GM19240 (cell line): ENCODE data around the gene MED8.

Experiments used
- DNase-seq: peaks from one replicate; pipeline ENCODE4 v3.0.0; 2011; ENCODE audit warnings: low spot score; ENCODE audit not compliant: insufficient read length

The MED8 gene

DNA sequence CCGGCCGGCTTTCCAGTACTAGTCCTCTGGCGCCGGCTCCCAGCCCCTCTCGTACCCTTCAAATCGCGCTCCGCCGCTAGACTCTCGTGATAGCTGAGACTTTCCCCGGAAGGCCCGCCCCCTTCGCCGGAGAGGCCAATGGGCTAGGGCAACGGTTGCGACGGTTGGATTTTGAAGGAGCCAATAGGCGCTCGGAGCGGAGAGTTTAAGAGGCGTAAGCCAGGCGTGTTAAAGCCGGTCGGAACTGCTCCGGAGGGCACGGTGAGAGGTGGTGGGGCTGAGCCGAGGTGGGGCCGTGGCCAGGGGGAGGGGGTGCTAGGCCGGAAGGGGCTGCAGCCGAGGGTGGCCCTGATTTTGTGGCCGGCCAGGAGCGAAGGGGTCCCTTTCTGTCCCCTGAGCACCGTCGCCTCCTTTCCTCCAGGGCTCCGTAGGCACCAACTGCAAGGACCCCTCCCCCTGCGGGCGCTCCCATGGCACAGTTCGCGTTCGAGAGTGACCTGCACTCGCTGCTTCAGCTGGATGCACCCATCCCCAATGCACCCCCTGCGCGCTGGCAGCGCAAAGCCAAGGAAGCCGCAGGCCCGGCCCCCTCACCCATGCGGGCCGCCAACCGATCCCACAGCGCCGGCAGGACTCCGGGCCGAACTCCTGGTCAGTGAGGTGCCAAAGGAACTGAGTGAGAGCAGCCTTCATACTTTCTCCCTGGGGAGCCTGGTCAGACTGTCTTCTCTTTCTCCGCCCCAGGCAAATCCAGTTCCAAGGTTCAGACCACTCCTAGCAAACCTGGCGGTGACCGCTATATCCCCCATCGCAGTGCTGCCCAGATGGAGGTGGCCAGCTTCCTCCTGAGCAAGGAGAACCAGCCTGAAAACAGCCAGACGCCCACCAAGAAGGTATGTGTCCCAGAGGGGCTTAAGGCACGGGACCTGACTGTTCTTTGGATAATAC is 30.6 kb downstream of the MED8 start, which contains the start of gene CDC20:
Gene CDC20 (plus strand): TSS at position 236 of the 948 bp plus-strand sequence. CDS start 235 bp downstream, at position 471.
- peak; percentile 87 for DNase-seq

DNA sequence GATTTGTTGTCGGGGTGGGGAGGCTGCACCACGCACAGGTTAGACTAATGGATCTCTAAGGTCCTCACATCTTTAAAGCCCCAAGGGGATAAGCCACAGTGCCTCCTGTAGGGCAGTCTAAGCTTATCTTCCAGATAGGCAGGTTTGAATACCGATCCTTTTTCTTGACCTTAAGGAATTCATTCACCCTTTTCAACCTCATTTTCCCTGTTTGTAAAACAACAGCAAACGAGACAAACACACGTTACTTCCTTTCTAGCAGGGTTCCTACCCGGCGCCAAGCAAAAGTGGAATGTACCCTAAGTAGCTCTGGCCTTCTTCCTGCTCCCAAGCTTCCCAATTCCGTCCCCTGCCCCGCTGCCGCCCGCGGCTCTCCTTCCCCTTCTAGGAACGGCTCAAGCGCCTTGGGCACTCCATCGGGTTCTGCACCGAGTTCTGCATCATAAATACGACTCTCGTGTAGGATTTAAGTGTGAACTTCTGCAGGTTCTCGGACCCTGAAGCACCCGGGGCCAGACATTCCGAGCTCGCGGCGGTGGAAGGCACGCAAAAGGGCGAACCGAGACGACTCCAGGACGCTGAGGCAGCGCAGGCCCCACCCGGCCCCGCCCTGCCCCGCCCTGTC is 31.4 kb downstream of the MED8 start:
- no peak for DNase-seq

DNA sequence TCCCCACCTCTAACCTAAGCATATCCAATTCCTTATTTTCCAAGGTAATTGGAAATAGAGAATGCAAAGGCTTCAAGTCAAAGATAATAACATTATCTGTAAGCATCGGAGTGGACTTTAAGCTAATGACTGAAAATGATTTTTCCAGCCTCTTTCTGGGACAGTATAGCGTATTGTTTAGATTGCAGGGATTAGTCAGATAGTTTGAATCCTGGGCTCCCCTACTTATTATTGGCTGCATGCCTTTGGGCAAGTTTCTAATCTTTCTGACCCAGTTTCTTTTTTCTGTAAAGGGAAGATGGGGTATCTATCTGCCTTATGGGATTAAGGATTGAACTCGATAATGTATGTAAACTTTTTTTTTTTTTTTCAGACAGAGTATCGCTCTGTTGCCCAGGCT is 32.3 kb downstream of the MED8 start:
- DNase-seq = no peak

DNA sequence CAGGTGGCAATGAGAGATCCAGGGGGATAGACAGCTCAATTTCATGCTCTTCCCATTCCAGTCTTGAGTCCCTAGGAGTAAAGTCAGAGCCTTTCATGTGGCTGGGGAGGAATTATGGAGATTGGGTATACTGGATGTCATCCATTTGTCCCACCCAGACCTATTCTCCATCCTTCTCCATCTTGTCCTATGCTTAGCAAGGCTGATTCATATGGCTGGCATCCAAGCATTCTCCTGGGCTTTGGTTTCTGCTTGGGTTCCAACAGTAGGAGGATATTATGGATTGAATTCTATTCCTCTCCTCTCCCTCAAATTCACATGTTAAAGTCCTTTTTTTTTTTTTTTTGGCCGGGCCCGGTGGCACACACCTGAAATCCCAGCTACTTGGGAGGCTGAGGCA is 34.7 kb downstream of the MED8 start:
- DNase-seq = no peak

DNA sequence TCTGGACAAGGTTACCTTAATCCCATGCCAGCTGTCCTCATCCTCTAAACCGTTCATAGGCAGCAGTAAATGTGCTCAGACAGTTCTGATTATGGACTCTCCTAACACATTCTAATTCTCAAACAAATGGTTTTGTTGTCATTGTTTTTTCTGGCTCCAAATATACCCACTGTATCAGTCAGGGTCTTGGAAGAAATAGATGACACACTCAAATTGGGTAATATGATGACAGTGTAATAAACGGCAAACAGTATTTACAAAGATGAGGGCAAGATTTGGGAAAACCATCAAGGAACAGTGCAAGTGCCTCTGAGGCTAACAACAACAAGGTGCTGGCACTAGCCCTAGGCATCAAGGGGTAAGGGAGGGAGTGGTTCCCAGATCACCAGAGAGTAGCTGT is 35.1 kb downstream of the MED8 start:
- no peak for DNase-seq

DNA sequence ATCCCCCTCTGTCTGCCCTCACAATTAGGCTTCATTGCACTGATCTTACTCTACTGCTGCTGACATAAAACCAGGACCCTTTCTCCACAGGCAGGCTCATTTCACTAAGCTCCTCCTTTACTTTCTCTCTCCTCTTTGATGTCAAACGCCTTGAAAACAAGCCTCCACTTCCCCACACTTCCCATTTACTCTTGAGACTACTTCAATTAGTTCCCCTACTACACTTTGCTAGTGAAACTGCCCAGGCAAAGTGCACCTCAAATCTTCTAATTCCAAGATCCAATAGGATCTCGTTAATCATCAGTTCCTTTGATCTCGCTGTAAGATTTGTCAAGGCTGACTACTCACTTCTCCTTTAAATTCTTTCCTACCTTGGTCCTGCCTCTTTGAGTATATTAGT is 36.7 kb downstream of the MED8 start:
- no peak for DNase-seq

DNA sequence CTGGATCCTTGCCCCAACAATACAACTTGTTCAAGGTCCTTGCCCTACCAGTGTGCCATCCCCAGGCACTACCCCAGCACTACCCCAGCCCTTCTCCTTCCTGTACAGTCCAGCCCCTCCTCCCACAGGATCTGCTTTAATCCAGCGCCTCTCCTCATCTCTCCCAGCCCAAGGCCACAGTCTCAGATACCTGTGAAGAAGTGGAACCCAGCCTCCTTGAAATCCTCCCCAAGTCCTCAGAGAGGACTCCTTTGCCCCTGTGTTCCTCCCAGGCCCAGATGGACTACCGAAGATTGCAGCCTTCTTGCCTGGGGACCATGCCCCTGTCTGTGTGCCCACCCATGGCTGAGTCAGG is 37.3 kb downstream of the MED8 start:
- DNase-seq = no peak

DNA sequence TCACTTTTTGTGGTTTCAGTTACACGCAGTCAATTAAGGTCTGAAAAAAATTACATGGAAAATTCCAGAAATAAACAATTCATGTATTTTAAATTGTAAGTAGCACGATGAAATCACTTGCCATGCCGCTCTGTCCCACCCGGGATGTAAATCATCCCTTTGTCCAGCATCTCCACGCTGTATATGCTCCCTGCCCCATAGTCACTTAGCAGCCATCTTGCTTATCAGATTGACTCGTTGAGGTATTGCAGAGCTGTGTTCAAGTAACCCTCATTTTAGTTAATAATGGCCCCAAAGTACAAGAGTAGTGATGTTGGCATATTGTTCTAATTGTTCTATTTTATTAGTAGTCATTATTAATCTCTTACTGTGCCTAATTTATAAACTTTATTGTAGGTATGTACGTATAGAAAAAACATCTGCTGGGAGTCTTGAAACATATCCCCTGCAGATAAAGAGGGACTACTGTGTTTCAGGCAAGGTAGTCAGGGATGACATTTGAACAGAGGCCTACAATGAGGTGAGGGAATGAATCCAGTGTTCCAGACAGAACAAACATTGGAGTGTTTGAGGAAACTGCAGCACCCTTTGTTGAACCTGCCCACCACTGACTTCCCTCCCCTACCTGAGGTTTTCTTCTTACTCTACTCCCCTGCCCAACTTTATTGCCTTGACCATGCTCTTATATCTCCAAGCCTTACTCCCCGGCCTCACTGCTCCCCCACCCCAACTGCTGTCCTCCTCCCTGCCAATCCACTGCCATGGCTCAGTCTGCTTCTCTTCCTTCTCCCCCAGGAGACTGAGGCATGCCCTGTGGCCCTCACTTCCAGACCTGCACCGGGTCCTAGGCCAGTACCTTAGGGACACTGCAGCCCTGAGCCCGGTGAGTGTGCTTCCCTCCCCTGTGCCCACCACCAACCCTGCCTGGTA is 37.9 kb downstream of the MED8 start:
- DNase-seq = no peak

DNA sequence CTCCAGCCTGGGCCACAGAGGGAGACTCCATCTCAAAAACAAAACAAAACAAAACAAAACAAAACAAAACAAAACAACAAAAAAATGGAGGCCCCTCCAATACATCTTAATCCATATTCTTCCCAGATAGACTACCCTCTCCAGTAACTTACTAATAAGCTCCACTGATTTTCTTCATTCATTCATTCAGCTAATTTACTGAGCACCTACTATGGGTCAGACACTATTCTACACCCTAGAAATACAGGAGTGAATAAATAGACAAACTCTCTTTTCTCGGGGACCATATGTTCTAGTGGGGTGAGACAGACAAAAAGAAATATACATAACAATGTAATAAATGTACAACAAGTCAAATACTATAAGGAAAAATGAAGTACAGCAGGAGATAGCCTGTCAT is 38.6 kb downstream of the MED8 start:
- no peak for DNase-seq

DNA sequence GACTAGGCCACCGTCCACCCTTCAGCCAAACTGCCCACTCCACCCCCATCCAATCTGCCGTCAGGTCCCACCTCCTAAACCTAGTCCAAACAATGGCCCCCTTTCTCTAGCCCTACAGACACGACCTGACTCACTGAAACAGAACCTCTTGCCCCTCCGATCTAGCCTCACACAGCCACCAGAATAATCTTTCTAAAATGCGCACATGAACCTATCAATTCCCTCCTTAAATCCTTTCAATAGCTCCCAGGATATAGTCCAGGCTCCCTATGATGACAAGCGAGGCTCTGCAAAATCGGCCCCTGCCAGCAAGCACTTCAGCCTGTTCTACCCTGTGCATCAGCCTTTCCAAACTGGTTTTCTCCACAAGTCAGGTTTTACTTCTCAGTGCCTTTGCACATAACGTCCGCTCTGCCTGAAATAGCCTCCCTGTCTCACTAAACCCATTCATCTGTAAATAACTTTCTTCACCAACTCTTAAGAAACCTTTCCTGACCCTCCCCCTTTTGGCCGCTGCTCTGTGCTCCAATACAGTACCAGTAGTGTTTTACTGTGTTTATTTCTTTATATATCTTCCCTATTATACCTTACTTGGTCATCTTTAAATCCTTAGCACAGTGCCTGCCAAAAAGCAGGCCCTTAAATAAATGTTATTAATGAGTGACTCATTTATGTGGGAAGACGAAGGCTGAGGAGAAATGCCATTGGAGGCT is 39.9 kb downstream of the MED8 start:
- no peak for DNase-seq

DNA sequence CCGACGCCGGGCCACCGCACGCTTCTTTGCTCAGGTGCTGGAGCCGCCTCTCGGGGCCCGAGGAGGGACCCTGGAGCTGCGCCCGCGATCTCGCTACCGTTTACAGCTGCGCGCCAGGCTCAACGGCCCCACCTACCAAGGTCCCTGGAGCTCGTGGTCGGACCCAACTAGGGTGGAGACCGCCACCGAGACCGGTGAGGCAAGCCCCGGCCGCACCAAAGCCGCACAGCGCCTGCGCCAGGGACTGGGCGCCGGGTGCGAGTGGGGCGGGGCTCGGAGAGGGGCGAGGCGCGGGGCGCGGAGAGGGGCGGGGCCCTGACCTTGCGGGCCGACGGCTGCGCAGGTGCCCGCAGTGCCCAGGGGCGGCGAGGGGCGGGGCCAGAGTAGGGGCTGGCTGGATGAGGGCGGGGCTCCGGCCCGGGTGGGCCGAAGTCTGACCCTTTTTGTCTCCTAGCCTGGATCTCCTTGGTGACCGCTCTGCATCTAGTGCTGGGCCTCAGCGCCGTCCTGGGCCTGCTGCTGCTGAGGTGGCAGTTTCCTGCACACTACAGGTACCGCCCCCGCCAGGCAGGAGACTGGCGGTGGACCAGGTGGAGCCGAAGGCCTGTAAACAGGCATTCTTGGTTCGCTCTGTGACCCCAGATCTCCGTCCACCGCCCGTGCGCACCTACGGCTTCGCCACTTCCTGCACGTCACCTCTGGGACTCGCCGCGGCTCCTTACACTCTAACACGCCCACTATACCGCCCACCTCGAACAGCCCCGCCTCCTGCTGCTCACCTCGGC is 40.6 kb downstream of the MED8 start:
- no peak for DNase-seq

DNA sequence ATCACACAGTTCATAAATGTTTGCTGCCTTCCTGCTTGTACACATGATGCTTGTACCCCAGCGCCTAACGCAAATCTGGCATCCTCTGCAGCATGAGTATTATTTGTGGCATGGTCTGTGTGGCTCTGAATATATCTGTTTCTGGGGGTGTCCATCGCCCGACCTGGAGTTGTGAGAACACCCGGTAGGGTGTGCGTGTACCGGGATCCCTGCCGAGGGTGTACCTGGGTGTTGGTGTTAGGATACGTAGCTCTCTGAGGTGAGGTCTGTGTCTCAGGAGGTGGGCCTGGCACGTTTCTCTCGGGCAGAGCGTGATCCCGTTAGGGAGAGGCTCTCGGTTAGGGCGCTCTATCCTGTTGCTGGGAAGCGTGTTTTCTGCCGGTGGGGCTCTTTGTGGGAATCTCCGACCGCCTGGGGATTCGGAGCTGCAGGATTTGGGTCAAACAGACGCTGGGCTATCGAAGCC is 41.2 kb downstream of the MED8 start:
- no peak for DNase-seq

DNA sequence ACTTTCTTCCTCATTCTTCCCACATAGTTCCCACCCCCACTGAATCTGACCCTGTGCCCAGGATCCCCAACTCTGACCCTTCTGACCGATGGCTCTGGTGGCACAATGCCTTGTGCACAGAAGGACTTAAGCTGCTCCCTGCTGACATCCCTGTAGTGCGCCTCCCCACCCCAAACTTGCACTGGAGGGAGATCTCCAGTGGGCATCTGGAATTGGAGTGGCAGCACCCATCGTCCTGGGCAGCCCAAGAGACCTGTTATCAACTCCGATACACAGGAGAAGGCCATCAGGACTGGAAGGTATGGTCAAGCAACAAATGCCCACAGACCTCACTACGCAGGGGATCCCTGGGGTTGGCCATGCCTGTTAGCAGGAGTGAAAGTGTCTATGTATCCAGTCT is 43.0 kb downstream of the MED8 start:
- DNase-seq = no peak

DNA sequence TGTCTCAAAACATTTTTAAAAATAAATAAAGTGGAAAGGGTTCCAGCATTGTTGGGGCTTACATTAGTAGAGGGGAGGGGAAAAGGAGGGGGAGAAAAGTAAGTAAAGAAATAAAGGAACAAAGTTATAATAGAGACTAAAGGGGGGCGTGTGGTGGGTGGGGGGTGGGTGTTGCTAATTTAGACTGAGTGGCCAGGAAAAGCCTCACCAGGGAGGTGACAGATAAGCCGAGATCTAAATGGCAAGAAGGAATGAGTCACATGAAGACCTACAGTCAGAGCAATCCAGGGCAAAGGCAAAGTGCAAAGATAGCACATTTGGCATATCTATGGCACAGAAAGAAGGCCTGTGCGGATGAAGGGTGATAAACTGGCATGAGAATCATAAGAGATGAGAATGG is 44.5 kb downstream of the MED8 start:
- DNase-seq = no peak

DNA sequence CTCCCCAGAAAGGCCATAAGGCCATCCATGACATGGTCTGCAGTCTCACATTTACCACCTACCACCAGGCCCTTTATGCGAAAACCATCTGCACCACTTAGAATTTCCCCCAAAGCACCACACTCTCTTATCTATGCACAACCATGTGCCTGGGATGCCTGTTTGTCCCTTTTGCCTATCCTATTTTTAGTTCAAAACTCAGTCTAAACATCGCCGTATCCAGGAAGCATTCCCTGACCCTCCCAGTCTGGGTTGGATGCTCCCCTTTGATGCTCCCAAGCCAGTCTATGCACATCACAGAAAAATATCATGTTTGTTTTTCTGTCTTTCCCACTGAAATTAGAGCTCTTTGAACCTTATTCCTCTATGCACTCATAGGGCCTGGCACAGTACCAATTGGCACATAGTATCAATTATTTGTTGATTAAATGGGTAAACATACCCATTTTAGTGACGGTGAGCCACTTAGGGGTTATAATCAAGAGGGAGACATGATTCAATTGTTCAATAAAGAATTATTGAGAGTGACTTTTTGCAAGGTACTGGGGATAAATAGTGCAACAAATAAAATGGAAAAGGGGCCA is 45.2 kb downstream of the MED8 start:
- DNase-seq = no peak

DNA sequence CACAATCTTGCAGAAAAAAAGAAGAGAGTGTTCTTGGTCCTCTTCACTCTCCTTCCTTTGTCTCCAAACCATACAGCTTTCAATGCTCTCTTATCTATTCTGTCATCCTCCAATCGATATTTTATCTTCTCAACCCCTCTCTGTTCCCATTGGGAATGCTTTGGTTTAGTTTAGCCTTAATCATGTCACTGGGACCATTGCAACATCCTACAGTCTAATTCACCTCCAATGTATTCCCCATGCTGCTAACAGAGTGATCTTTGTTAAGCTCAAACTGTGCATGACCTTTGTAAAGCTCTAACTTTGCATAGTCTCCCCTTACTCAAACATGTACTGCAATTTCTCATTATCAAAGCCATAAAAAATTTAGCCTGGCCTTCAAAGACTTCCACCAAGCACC is 49.0 kb downstream of the MED8 start:
- DNase-seq = no peak

DNA sequence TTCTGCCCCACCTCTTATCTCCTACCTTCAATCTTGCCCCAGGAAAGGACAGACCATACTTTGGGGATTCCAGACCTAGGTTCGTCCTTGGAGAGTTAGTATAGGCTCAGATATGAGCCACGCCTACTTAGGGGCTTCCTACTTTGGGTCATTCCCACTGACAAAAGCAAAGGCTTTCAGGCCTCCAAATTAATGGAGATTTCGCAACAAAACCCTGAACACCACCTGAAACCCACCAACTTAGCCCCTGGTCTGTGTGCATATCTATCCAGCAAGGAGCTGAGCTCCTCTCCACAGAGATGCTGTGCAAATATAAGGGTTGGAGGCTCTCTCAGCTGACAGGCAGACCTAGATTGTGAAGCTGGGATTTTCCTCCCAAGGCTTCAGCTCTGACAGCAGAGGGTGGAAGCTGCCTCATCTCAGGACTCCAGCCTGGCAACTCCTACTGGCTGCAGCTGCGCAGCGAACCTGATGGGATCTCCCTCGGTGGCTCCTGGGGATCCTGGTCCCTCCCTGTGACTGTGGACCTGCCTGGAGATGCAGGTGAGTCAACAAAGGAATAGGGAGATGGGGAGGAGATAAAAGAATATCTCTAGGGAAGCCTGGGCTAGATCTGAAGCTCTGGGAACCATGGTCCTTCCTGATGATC is 49.9 kb downstream of the MED8 start:
- DNase-seq = no peak

DNA sequence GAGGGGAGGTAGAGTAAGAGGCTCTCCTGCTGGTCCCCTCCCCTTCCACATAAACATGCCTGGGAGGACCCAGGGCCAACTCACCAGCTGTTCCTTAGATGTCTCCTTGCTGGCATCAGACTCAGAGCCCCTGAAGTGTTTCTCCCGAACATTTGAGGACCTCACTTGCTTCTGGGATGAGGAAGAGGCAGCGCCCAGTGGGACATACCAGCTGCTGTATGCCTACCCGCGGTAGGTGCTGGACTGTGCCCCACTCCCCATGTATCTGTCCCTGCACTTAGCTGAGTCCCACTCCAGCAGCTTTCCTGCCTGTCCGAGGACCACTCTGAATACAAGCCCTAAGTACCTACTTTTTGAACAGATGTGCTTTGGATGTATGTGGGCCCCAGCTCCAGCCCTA is 51.6 kb downstream of the MED8 start:
- no peak for DNase-seq

DNA sequence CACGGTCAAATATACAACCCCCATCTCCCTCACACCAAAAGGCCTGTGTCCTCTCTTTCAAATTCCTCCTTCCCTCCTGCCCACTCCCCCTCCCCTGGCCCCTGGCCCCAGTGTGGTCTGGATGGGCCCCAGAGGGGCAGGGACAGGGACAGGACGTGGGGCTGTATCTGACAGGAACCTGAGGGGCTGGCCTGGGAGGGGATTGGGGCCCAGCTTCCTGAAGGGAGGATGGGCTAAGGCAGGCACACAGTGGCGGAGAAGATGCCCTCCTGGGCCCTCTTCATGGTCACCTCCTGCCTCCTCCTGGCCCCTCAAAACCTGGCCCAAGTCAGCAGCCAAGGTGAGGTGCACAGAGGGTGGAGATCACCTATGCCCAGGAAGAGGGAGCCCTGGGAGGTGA is 52.0 kb downstream of the MED8 start, which contains the start of gene MPL:
Gene MPL (plus strand): TSS at position 231 of the 400 bp plus-strand sequence. CDS start 31 bp downstream, at position 262.
- DNase-seq = no peak
